GM21360 (cell line): ENCODE data around the gene PCK1.

ENCODE experiments used
- ATAC-seq: cut with Tn5 transposase; IDR thresholded peaks from one replicate; pipeline ENCODE4 v1.9.1; 2021; ENCODE audit warnings: mild to moderate bottlenecking, moderate library complexity; ENCODE audit not compliant: unreplicated experiment

The PCK1 gene

DNA sequence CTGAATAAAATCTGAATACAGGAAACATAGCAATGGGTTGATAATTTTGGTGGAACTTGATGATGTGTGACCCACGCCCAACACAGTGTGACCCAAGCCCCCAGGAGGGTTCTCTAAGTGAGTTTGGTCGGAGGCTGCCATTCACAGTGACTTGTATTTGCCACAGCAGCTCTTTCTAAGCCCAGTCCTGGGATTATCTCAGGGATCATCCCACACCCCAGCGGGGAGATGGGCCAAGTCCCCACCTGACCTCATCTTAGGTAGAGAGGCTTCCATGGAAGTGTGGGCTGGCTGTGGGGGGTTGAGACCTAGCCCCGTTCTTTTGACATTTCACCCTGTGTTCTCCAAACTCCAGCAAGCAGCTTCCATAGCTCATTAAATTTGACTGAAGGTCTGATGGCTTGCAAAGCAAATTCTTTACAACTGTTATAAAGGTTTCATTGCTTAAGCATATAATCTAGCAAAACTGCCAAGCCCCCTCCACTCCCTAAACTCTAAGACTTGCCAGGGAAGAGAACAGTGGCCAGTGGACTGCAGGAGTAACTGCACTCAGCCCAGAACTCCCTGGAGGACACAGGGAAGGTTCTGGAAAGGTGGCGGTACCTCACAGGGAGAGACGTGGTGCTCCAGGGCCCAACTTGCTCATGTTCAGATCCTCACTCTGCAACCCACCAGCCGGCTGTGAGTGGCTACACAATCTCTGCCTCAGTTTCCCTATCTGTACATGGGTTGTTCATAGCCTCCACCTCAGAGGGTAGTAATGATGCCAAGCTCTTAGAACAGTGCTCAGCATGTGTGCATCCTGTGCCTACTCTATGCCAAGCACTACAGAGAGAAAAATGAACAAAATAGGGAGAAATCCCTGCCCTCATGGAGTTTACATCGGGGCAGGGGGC lies 1.0 kb upstream of the PCK1 start:
- no peak for ATAC-seq

DNA sequence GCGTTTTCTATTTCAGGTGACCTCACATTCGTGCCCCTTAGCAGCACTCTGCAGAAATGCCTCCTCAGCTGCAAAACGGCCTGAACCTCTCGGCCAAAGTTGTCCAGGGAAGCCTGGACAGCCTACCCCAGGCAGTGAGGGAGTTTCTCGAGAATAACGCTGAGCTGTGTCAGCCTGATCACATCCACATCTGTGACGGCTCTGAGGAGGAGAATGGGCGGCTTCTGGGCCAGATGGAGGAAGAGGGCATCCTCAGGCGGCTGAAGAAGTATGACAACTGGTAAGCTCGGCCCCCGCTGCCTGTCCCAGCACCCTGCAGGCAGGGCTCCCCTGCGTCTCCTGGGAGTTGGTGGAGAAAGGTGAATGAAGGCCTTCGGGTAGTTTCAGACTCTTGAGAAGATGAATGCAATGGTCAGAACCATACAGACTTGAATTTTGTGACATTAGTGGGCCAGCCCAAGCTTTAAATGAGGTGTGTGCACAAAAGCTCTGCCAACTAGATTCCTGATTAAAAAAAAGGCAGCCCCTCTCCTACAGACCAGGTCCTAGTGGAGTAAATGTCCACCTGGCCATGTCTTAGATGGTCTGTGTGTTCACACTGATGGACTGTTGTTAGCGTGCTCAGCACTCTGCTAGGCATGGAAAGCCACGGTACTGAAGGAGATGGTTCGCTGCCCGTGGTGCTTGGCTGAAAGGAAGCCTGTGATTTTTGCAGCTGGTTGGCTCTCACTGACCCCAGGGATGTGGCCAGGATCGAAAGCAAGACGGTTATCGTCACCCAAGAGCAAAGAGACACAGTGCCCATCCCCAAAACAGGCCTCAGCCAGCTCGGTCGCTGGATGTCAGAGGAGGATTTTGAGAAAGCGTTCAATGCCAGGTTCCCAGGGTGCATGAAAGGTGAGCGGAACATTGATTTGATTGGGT lies 708 bp downstream of the PCK1 start:
- ATAC-seq = no peak

DNA sequence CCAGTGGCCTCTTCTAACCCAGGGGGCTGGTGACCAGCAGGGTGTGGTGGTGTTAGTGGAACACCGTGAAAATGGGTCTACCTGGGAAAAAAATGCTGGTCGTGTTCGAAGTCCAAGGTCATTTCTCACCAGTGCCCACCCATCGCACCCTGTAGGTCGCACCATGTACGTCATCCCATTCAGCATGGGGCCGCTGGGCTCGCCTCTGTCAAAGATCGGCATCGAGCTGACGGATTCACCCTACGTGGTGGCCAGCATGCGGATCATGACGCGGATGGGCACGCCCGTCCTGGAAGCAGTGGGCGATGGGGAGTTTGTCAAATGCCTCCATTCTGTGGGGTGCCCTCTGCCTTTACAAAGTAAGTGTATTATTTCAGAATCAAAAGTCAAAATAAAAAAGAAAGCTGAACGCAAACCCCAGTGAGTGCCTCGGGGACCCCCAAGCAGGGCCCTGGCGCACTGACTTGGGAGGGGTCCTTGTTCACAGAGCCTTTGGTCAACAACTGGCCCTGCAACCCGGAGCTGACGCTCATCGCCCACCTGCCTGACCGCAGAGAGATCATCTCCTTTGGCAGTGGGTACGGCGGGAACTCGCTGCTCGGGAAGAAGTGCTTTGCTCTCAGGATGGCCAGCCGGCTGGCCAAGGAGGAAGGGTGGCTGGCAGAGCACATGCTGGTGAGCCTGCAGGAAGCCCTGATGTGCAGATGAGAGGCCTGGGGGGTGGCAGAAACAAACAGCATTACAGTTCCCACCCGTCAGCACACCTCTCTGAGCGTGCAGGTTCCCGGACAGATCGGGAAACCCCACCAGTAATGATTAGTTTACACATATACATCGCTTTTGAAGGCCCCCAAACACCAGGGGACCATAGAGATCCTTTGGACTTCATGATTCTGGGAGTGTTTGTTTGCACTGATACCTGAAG lies 1.9 kb downstream of the PCK1 start:
- ATAC-seq = no peak

DNA sequence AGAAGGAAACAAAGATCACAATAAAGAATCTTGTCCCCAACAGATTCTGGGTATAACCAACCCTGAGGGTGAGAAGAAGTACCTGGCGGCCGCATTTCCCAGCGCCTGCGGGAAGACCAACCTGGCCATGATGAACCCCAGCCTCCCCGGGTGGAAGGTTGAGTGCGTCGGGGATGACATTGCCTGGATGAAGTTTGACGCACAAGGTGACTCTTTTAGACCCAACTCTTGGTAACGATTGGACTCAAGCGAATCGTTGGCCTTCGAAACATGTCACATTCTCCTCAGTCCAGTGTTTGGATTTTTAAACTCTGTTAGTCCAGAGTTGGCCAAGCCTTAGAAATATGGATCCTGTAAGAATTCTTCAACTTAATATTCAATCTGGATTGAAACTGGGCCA lies 2.6 kb downstream of the PCK1 start:
- ATAC-seq = no peak

DNA sequence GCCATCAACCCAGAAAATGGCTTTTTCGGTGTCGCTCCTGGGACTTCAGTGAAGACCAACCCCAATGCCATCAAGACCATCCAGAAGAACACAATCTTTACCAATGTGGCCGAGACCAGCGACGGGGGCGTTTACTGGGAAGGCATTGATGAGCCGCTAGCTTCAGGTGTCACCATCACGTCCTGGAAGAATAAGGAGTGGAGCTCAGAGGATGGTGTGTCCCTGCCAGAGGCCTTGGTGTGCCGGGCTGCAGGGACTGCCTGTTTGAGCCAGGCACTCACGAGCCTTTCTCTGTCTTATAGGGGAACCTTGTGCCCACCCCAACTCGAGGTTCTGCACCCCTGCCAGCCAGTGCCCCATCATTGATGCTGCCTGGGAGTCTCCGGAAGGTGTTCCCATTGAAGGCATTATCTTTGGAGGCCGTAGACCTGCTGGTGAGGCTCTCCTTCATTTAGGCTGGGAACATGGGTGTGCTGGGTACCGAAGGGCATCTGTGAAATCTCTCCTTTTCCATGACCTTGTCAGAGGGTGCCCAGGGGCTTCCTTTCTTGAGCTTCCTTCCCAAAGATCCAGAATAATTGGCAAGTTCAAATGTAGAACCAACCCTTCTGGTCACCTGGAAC lies 3.4 kb downstream of the PCK1 start:
- ATAC-seq = no peak

DNA sequence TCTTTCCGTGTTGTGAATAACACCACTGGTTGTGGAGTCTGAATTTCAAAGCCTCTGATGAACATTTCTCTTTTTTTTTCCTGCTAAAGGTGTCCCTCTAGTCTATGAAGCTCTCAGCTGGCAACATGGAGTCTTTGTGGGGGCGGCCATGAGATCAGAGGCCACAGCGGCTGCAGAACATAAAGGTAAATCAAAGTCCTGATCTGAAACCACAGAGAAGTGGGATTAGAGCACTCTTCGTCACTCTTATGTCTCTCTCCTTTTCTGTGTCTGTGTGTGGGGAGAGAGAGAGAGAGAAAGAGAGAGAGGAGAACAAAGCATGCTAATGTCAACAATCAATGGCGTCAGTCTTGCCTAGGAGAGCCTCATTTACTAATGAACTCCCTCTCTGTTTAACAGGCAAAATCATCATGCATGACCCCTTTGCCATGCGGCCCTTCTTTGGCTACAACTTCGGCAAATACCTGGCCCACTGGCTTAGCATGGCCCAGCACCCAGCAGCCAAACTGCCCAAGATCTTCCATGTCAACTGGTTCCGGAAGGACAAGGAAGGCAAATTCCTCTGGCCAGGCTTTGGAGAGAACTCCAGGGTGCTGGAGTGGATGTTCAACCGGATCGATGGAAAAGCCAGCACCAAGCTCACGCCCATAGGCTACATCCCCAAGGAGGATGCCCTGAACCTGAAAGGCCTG lies 4.2 kb downstream of the PCK1 start:
- ATAC-seq = no peak

DNA sequence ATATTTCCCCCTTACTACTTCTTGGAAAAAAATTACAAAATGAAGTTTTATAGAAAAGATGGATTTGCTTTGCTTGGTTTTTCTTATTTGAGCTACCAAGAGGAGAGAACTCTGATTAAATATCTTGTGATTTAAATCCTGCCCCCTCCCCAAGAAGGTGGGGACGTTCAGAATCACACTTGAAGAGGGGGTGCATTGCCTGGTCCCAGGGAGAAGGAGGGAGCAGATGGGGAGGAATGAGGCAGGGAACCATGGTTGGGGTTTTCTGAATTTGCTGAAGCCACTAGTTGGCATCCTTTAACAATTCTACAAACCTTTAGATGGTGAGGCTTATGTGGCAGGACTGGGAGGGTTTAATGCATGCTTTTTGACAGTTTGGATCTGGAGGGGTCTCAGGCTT lies 5.5 kb downstream of the PCK1 start:
- ATAC-seq = no peak

DNA sequence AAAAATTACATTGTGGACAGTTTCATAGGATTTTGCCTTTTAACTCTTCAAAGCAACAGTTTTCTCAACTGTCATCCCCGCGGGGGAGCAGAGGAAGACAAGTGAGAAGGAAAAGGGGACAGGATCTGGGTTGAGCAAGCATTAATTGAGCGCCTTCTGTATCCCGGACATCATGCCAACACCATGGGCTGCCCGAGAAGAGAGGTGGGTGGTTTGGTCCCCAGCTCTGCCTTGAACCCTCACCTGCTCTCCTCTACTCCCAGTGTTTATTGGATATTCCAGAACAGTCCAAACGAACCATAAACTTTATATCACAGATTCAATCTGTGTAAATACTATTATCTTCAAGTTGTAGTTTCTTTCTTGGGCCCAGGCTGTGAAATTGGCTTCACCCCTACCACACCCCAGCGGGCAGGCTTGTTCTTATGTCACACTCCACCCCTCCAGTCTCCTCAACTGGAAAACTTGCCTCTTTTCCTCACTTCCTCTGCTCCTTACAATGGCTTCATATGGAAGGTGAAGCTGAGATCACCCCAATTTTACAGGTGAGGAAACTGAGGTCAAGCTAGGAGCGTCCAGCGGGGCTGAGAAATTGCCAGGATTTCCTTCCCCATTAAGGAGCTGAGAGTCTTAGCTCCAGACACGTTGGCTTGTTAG lies 6.0 kb downstream of the PCK1 start:
- ATAC-seq = no peak

DNA sequence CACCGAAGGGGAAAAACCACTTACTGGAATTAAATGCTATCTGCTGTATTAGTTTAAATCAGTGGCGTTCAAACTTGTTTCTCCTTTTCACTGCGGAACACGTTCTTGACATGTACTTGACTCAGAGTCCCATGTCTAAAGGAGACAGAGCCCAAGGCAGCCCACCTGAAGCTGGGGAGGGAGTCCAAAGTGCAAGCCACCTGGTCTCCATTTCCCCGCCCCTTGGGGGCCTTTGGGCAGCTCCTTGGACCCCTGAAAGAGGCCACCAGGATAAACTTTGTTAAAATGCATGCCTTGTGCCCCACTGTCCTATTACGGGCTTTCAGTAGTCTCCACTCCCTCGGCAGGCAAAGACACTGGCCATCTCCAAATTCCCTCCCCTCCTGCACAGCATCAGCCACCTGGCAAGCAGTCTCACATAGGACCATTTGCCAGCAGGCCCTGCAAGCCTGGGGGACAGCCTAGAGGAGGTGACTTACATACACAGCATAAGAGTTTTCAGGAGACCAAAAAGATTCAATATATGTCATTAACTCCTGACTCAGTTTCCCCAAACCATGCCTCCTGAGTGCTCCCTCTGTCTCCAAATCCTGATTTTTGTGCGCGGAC lies 6.7 kb downstream of the PCK1 start:
- ATAC-seq = no peak

DNA sequence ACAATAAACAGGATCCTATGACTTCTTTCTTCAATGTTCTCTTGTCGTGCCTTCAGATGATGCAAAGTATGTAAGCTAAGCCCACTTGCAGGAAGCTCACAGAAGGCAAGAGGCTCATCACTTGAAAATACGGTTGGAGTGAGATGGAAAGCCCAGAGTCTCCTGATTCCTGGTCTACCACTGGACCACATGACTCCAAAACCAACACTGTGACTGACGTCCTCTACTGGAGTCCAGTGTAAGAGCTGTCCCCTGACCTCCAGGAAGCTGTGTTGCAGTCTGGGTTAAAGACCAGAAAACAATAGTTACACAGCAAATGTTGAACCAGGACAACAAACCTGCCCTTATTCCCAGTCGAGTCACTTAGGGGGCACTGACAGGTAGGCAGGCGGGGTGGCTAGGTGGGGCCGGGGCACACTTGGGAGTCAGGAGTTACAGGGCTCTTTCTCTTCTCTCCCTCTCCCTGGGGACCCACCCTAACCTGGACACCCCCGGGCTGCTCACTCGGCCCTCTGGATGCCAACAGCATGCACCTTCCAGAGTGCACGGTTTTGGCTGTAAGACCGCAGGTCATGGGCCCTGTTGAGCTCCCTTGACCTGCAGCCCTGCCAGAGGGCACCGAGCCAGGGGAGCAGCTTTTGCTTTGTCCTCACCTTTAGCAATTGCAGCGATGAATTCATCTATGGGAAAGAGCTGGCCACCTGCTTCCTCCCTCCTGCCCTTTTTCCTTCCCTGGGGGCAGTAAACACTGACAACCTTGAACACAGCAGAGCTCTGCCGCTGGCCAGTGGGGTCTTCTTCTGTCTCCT lies 7.4 kb downstream of the PCK1 start:
- no peak for ATAC-seq

DNA sequence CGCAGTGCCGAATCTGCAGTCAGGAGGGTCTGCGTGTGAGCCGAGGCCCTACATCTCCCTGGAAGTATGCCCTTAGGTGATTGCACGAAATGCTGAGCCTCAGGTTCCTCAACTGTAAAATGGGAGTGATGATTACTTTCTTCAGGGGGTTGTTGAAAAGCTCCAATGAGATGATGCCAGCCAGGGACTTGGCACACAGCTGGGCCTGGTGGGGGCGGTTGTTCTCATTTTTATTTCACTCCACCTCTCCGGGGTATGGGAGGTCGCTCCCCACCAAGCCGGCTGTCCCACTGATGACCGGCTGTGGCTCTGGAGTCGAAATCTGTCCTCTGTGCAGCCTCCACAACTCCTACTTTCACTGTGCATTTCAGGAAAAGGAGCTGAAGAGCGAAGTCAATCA lies 8.1 kb downstream of the PCK1 start:
- no peak for ATAC-seq

DNA sequence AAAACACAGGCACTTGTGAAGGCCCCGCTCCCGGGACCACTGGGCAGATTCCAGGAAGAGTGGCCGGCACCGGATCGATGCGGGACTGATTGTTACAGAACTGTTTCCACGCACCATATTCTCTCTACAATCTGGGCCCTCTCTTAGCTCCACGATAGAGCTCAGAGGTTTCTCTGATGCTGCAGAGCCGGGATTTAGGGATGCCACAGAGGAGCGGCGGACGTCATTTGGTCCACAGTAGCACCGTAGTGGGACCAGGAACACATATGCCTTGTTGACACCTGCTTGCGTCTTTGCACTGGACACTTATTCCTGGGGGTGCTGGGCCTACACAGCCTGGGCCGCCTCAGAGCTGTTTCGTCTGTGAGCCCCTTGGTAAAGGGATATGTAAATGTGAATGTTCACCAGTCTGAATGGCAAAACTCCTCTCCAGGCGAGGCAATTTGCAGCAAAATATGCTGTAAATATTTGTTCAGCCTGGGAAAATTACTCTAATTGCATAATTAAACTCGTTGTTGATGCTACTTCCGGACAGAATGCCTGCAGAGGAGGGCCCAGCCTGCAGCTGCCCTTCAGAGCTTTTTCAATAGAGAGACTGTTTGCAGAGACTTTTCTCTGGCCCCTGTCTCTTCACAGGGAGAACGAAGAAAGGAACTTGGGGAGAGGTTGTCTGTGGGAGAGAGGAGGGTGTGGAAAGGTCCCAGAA lies 9.4 kb downstream of the PCK1 start:
- ATAC-seq = no peak

DNA sequence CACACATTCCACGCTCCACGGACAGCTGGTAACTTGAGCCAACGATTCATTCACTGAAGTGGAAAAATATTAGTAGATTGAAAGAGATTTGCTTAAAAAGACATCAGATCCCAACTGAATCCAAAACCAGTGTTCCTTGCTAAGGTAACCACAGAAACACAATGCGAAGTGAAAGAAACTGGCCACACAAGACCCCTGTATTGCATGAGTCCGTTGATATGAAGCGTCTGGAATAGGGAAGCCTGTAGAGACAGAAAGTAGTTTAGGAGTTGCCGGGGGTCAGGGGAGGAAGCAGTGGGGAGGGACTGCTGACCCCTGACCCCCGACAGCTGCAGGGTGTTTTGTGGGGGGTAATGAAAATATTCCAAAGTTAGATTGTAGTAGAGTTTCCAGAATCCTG lies 10.0 kb downstream of the PCK1 start:
- ATAC-seq = no peak

DNA sequence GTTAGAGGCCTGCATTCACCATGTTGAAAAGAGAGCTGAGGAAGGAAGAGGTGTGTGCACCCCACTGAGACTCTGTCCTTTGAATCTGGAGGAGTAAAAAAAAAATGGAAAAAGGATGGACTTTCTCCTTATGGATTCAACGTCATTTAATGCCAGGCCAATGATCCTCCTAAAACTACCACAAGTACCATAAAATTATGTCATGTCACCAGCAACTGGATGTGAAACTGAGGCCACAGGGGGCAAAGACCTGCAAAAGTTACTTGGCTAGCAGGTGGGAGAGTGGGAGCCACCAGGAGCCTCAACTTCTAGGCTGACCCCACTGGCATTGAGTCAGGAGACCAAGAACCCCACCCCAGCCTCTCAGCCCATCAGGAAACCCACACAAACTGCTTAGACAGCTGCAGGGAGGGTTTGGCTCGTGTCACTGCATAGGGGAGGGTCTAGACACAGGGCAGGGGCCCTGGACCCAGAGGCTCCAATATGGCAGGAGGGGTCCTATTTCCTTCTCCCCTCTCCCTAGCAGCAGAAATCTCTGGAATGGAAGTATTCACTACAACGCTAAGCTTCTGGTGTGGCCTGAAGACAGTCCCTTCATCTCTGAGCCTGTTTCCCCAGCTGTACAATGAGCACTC lies 11.0 kb downstream of the PCK1 start:
- no peak for ATAC-seq

DNA sequence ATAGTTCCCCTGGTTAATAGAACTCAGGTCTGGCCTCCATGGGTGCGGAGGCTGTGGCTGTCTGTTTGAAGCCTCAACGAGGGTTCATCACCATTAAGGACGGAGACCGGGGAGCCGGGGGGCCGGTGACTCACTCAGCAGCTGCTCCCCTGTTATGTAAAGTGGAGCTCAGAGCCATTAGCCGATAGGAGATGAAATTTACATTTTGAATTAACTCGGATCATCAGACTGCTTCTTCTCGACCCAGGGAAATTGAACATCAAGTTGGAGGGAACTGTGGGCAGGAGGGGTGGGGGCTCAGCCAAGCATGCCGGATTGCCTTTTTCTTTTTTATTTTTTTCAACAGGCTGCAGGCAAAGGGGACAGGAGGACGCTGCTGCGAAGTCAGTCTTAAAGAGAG lies 12.3 kb downstream of the PCK1 start:
- no peak for ATAC-seq

DNA sequence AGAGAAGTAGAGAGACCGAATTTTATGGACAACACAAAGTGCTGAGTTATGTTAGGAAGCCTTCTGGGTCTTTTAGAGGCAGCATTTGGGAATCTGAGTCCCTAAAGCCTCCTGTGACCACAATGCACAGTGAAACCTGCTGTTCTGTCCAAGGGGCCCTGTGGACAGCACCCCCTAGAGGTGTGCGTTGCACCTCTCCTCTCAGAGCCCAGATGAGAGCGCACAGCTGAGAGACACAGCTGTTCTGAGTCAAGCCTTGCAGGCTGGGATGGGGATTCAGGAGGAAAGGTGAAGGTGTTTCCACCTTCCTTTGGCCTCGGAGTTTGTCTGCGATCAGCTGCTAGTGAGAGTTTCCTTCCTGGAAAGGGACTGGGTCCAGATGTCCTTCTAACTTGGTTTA lies 13.0 kb downstream of the PCK1 start:
- no peak for ATAC-seq

DNA sequence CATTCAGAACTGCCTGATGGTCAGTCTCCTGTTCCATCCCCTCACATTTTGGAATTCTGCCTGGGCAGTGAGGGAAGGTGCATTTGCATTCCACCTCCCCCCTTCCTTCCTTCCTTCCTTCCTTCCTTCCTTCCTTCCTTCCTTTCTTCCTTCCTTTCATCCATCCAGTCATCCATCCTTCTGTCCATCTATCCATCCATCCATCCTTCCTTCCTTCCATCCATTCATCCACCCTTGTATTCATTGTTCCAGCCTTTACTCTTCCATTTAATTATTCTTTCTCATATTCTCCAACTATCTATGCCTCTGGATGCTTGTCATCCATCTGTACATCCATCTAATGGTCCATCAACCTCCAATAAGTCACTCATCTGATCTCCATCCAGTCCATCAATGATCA lies 14.0 kb downstream of the PCK1 start:
- ATAC-seq = no peak
